Activated CD8-positive, alpha-beta memory T cell treated with anti-CD3 and anti-CD28 coated beads for 24 hours (primary cell): ENCODE data around the gene KANSL1.

ENCODE experiments used
- DNase-seq: peaks from one replicate; pipeline ENCODE4 v3.0.0-alpha.2; 2020

KANSL1 gene

GRCh38 chr17:46063241-46063640 lies 130.0 kb downstream of the KANSL1 start:
- no peak for DNase-seq

- DNase-seq: no peak
These were observed 131.8 kb downstream of the KANSL1 start for GRCh38 chr17:46061435-46061834.

DNA sequence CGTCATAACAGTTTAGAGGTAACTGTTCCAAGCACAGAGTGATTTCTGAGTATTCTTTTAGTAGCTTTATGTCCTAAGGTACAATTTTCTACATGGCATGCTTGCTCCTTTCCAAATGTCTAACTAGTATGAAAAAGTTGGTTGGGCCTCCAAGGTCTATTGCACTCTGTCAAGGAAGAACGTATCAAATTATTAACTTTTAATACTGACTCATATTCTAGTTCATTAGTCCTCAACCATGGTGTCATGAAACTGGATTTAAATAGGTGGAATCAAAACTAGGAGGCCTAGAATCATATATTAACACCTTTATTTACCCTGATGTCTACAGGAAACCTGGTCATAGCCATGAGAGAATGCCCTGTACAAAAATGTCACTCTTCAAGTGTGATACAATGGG lies 132.8 kb downstream of the KANSL1 start:
- no peak for DNase-seq

DNA sequence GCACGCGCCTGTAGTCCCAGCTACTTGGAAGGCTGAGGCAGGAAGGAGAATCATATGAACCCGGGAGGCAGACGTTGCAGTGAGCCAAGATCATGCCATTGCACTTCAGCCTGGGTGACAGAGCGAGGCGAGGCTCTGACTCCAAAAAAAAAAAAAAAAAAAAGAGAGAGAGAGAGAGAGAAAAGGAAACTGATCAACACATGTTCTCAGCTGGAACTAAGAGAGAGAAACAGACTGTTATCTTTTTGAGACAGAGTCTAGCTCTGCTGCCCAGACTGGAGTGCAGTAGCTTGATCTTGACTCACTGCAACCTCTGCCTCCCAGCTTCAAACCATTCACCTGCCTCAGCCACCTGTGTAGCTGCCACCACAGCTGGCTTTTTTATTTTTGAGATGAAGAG lies 133.7 kb downstream of the KANSL1 start:
- DNase-seq: no peak

DNA sequence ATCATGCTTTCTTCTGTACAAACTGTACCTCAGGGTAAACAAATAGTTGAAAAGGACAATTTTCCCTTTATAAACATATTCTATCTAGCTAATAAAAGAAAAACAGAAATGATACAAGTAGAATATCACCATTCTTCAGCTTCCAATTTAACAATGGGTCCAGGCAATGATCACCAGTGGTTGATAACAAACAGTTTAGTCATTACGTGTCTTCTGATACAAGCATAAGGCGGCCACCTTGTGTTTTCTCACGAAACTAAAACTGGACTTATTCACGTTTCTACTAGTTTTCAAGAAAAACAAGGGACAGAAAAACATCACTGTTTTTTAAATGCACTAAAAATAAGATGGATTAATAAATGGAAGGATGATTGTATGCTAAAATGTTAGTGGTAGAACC lies 135.9 kb downstream of the KANSL1 start:
- no peak for DNase-seq

DNA sequence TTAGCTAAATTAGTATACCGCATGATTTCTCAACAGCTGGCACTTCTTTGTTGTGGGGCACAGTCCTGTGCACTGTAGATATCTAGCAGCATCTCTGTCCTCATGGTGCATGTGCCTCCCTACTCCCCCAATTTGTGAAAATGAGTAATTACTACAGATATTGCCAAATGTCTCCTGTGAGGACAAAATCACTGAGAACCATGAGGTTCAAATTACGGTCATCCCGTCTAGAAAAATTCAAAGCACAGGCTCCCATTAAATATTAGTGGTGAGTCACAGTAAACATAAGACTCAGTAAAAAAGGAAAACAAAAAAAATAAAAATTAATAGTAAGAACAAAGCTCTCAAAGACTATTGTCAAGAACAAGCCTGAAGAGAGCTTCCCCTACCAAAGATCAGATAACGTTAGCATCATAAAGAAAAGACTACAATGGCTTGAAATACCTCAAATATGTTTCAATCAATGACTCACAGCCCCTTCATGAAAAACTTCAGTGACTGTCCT lies 136.4 kb downstream of the KANSL1 start:
- no peak for DNase-seq

GRCh38 chr17:46053911-46054534 lies 139.2 kb downstream of the KANSL1 start:
- no peak for DNase-seq

GRCh38 chr17:46049656-46050055 lies 143.6 kb downstream of the KANSL1 start:
- no peak for DNase-seq

DNA sequence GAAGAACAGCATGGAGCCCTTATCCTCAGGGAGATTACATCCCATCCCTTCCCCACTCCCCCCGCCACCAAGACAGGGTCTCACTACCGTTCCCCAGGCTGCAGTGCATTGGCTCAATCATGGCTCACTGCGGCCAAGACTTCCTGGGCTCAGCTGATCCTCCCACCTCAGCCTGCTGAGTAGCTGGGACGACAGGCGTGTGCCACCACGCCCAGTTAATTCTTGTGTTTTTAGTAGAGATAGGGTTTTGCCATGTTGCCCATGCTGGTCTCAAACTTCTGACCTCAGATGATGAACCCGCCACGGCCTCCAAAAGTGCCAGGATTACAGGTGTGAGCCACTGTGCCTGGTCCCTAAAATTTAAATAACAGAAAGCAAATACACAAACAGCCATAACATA lies 145.4 kb downstream of the KANSL1 start:
- no peak for DNase-seq

DNA sequence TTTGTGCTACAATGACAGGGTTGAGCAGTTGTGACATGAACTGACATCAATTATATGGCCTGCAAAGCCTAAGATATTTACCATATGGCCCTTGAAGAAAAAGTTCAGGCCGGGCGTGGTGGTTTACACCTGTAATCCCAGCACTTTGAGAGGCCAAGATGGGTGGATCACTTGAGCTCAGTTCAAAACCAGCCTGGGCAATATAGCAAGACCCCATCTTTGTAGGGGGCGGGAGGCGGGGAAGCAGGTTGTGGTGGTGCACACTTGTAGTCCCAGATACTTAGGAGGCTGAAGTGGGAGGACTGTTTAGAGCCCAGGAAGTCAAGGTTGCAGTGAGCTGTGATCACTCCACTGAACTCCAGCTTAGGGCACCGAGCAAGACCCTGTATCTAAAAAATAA lies 145.8 kb downstream of the KANSL1 start:
- no peak for DNase-seq

DNA sequence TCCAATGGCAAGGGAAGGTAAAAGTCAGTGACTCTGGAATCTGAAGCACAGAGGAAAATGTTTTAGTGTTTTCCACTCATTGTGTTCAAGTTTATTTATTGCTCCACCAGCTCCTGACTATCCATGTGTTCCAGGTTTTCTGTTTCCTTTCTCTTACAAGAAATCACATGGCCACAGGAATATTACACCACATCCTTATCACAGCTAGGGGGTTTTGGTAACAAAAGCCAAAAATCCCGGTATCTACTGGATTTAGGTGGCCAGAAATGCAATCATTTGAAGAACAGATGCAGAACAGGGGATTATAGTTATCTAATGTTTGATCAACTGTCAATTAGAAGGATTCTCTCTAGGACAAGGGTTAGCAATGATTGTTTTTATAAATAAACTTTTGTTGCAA lies 146.3 kb downstream of the KANSL1 start:
- DNase-seq: no peak

DNA sequence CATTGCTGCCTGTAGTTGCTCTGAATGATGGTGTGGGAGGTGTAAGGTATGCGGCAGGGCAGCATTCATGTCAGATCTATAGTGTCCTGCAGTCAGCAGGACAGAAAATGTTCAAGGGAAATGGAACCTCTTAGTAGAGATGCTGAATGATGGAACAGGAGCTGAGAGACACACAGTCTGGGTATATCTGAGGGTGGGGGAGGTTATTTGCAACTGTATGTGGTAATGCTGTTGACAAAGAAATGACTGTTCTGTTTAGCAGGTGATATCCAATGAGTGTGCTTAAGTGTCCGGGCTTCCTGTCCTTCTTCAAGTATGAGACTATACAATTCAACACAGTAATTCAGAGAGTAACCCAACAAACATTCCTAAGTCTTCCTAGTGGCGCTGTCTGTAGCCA lies 147.6 kb downstream of the KANSL1 start:
- no peak for DNase-seq

DNA sequence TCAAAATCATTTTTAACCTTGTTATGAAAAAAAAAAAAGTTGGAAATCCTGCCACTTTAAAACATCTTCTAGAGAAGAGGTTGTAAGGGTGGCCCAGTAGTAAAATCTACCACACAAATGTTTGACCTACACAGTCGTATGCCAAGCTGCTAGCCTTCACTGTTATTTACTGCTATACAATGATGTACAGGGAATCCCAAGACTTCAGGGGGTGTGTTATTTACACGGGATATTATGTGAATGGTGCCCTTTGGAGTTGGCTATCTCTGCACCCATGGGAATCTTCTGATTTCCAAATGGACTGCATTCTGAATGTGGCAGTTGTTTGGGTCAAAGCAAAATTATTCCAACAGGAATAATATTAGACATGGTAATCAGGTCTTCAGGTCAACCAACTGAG lies 148.2 kb downstream of the KANSL1 start:
- DNase-seq: no peak

GRCh38 chr17:46044286-46044928 lies 148.8 kb downstream of the KANSL1 start:
- DNase-seq: peak; percentile 69

- DNase-seq: no peak
These were observed 149.6 kb downstream of the KANSL1 start for GRCh38 chr17:46043606-46044005.

GRCh38 chr17:46042925-46043324 lies 150.3 kb downstream of the KANSL1 start:
- DNase-seq: no peak

DNA sequence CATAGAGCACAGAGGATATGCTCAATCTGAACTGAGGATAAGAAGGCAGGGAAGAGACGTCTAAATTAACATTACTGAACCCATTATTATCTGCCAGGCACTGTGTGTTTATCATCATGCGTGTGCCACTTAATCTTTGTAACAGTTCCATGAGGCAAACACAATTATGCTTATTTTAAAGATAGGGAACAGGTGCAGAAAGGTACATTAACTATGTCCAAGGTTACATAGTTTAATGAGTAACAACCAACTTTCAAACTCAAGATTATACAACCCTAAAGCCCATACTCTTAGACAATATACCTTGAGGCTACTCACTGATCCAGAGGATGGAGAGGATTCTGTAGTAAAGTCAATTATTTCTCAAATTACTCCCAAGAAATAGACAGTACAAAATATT lies 151.0 kb downstream of the KANSL1 start:
- no peak for DNase-seq

GRCh38 chr17:46039592-46040186 lies 153.5 kb downstream of the KANSL1 start:
- DNase-seq: no peak

GRCh38 chr17:46038937-46039336 lies 154.3 kb downstream of the KANSL1 start:
- DNase-seq: no peak

- DNase-seq: no peak
These were observed 154.8 kb downstream of the KANSL1 start for GRCh38 chr17:46038414-46038813.

DNA sequence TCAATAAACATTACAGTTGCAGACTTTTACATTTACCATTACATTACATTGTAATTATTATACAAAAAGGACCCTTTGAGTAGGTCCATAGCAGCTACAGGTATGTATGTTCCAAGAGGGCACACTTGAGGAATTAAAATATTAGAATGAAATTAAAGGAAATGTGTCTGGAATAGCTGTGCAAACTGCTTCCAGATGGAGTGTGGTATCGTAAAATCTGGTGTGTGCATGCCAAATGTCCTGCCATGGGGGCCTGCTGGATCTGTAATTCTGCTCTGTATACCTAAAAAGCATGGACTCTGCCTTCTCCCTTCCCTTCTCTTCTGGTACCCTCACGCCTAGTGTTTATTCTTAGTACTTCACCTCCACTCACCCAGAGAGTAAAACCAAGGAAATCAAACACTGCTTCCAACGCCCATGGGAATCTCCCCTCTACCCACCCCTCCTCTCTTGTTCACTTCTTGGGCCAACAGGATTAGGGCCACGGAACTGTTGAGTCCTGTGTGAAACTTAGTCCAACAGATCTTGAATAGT lies 155.4 kb downstream of the KANSL1 start:
- no peak for DNase-seq

DNA sequence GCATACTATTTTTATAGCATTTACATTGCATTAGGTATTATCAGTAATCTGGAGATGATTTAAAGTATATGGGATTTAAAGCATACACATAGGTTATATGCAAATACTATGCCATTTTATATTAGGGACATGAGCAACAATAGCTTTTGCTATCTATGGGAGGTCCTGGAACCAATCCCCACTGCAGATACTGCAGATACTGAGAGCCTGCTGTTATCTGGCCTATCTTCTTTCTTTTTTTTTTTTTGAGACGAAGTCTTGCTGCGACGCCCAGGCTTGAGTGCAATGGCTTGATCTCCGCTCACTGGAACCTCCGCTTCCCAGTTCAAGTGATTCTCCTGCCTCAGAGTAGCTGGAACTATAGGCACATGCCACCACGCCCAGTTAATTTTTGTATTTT lies 156.7 kb downstream of the KANSL1 start:
- no peak for DNase-seq

DNA sequence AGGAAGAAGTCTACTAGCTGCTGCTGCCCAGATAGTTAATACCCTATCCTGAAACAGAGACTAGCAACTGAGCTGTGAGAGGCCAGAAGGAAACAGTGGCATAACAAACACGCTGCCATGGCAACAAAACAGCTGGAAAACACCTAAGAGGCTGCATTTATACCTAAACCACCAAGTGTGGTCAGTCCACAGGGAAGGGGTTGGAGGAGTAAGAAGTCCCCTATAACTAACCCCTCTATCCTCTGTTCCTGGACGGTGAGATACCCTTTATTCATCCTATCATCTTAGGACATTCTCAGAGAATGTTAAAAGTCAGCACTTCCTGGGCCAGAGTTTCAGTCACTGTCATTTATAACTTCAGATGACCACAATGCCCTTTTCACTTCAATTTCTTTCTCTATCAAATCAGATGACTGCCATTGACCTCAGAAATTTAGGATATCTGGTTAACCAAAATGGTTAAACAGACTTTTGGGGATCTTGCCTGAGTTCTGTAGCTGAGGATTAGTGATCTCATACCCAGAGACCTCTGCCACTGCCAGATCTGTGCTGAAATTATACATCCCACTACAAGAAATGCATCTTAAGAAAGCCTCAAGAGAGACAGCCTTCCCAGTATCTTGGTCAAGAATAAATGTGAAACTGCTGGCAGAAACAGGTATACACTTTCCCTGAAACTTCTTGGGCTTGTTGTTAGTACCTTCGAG lies 158.0 kb downstream of the KANSL1 start:
- no peak for DNase-seq

- no peak for DNase-seq
These were observed 159.8 kb downstream of the KANSL1 start for GRCh38 chr17:46033392-46033791.
